ENCODE results near the gene ATXN7L1. TPM values are rescaled to one million over a fixed set of nuclear protein-coding genes. Genes with fewer than 3 reads are reported as not detected.

ATXN7L1 gene
- total RNA-seq, 3 donors from 2014 or later (not counting 1 experiment from before 2014, with no cell fraction given) = 37.5 to 48.6 (median 47.9) TPM

DNA sequence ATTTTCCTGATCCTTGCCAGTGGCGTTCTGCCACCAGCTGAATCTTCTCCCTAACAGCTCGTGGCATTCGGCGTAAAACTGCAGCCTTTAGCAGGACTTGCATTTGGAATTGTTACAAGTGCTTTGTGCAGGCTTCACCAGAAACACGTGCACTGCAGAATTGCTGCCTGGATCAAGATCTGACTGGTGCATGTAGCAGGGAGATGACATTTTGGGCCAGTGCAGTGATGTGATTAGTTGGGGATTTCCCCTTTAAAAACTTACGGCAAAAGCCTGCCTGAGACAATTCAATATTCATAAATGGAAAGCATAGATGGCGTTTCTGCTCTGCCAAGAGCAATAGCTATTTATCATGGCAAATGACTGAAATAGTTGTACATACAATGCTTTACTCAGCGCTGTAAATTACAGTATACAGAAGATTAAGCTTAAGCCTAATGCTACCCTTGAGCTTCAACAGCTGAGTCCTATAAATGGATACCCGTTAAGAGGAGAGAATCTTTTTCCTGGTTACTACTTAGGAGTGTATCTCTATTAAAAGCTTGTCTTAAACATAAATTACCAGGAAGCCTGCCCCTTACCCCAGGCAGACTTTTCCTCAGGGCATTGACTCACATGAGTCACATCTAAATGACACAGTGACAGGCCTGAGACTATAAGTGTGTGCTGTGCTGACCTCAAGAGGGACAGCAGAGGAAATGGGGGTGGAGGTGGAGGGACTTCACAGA, 106.3 kb downstream of the ATXN7L1 start:
- Histone ChIP-seq H3K36me3 (ENCODE audit: control insufficient read depth, insufficient read depth, low read length) (no peaks in the 10 kb centered on the region), H3K27me3 (ENCODE audit: control insufficient read depth, insufficient read depth, low read length) (no peaks in the 10 kb centered on the region), H3K4me1 (ENCODE audit: control insufficient read depth, insufficient read depth, low read length) (no peaks in the 10 kb centered on the region), H3K4me3 (ENCODE audit: low read length) (no peak overlapping the region), H3K9me3 (ENCODE audit: control insufficient read depth, insufficient read depth, low read length) (no peaks in the 10 kb centered on the region), H3K27ac (ENCODE audit: low read length) (no peak overlapping the region)
- TF ChIP-seq, protein P1, sequence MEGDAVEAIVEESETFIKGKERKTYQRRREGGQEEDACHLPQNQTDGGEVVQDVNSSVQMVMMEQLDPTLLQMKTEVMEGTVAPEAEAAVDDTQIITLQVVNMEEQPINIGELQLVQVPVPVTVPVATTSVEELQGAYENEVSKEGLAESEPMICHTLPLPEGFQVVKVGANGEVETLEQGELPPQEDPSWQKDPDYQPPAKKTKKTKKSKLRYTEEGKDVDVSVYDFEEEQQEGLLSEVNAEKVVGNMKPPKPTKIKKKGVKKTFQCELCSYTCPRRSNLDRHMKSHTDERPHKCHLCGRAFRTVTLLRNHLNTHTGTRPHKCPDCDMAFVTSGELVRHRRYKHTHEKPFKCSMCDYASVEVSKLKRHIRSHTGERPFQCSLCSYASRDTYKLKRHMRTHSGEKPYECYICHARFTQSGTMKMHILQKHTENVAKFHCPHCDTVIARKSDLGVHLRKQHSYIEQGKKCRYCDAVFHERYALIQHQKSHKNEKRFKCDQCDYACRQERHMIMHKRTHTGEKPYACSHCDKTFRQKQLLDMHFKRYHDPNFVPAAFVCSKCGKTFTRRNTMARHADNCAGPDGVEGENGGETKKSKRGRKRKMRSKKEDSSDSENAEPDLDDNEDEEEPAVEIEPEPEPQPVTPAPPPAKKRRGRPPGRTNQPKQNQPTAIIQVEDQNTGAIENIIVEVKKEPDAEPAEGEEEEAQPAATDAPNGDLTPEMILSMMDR (IDR thresholded peaks at IDR 0.05) = no peak
- no peaks in the 10 kb centered on the region for H3K9me3 Mint-ChIP-seq
- 84% methylated on average over 9 of the region's 9 CpGs for WGBS (ENCODE audit: insufficient coverage)
- no peak for DNase-seq
- H3K4me1 Mint-ChIP-seq = peaks cover 13 to 29% of the 10 kb centered on the region in 2 donors
- peak overlapping the region in 1 of 2 donors; percentile 52 for H3K27ac Mint-ChIP-seq
- intact Hi-C loops (cut with micrococcal nuclease) = loop anchor here (10.0 kb wide), 1 partner anchor 385 kb away; no protein-coding TSS in a partner anchor
- no peak overlapping the region for H3K4me3 Mint-ChIP-seq
- H3K36me3 Mint-ChIP-seq = no peaks in the 10 kb centered on the region
- ATAC-seq = peak in 1 of 3 donors; percentile 31
- no peaks in the 10 kb centered on the region for H3K27me3 Mint-ChIP-seq (ENCODE audit: low read depth in 2 of 2)

DNA sequence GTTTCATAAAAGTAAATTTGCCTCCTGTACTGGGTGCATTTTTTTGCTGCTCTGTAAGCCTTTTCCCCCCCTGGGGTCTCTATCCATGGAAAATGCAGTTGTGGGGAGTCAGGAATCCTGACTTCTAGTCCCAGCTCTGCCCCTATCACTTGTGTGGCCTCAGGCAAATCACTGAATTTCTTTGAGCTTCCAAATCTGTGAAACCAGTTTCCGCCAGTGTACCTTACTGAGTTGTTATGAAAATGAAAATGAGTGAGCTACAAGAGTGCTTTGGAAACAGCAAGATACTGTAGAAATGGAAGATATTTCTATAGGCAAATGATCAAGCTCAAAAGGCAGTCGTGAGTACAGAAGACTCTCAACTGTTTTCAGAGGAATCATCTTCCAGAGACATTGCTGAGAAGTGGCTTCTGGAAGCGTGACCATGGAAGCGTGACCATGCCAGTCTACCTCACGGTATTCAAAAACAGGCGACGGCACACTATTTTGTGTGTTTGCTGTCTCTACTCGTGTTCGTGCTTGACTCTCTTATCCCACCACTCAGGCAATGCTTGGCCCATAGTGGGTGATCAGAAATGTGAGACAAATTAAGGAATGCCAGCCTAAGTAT, 107.4 kb downstream of the ATXN7L1 start:
- TF ChIP-seq, protein P1 (IDR thresholded peaks at IDR 0.05) = no peak
- Mint-ChIP-seq H3K27ac (no peak overlapping the region), H3K27me3 (ENCODE audit: low read depth in 2 of 2) (no peaks in the 10 kb centered on the region), H3K4me1 (peaks cover 13 to 29% of the 10 kb centered on the region in 2 donors), H3K9me3 (no peaks in the 10 kb centered on the region), H3K36me3 (no peaks in the 10 kb centered on the region), H3K4me3 (no peak overlapping the region)
- Histone ChIP-seq H3K27me3 (ENCODE audit: control insufficient read depth, insufficient read depth, low read length) (no peaks in the 10 kb centered on the region), H3K4me3 (ENCODE audit: low read length) (no peak overlapping the region), H3K27ac (ENCODE audit: low read length) (no peak overlapping the region), H3K4me1 (ENCODE audit: control insufficient read depth, insufficient read depth, low read length) (no peaks in the 10 kb centered on the region), H3K36me3 (ENCODE audit: control insufficient read depth, insufficient read depth, low read length) (no peaks in the 10 kb centered on the region), H3K9me3 (ENCODE audit: control insufficient read depth, insufficient read depth, low read length) (no peaks in the 10 kb centered on the region)
- ATAC-seq = no peak
- 95% methylated on average over 9 of the region's 9 CpGs for WGBS (ENCODE audit: insufficient coverage)
- DNase-seq = no peak
- intact Hi-C loops (cut with micrococcal nuclease) = loop anchor here (10.0 kb wide), 1 partner anchor 386 kb away; no protein-coding TSS in a partner anchor

DNA sequence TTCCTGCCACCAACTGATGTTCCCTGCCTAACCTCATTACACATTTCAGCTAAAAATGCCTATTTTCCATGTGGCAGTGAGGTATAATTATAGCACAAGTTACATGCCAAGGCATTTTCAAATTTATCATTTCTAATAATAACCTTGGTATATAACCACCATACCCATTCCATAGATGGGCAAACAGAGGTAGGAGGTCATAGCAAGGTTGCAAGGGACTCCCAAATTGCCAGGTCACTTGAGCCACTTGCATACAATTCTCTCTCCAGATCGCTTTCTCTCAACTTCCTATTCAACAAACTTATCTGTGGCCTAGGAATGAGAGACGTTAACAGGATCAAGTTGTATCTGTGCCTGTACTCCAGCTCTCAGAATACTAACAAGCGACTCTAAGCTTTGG, 108.3 kb downstream of the ATXN7L1 start:
- no peaks in the 10 kb centered on the region for H3K36me3 Mint-ChIP-seq
- TF ChIP-seq, protein P1 (IDR thresholded peaks at IDR 0.05) = no peak
- no peak overlapping the region for H3K27ac ChIP-seq (ENCODE audit: low read length)
- ATAC-seq (no peak), DNase-seq (no peak)
- H3K9me3 Mint-ChIP-seq = no peaks in the 10 kb centered on the region
- H3K27me3 ChIP-seq (ENCODE audit: control insufficient read depth, insufficient read depth, low read length) = no peaks in the 10 kb centered on the region
- no peak overlapping the region for H3K27ac Mint-ChIP-seq
- intact Hi-C loops (cut with micrococcal nuclease) = loop anchor here (10.0 kb wide), 1 partner anchor 387 kb away; no protein-coding TSS in a partner anchor
- WGBS (ENCODE audit: insufficient coverage) = 97% methylated on average over 3 of the region's 3 CpGs
- H3K9me3 ChIP-seq (ENCODE audit: control insufficient read depth, insufficient read depth, low read length) = no peaks in the 10 kb centered on the region
- H3K27me3 Mint-ChIP-seq (ENCODE audit: low read depth in 2 of 2) = no peaks in the 10 kb centered on the region
- no peaks in the 10 kb centered on the region for H3K36me3 ChIP-seq (ENCODE audit: control insufficient read depth, insufficient read depth, low read length)
- no peaks in the 10 kb centered on the region for H3K4me1 ChIP-seq (ENCODE audit: control insufficient read depth, insufficient read depth, low read length)
- H3K4me3 Mint-ChIP-seq = no peak overlapping the region
- no peak overlapping the region for H3K4me3 ChIP-seq (ENCODE audit: low read length)
- peaks cover 13 to 23% of the 10 kb centered on the region in 2 donors for H3K4me1 Mint-ChIP-seq

Measured in natural killer cell (primary cell).